NCI-H1048 (cell line): ENCODE measurements around the gene CLCA2.
"Not testable (repeated sequence)": the region's sequence is repeated elsewhere in the genome, so short reads cannot be mapped to it uniquely, and the experiment has no call there.

ENCODE experiments used
- DNase-seq: peaks from one replicate; lab custom pipeline; 2025; lab: John Stamatoyannopoulos, UW

CLCA2 gene

GRCh38 chr1:86472152-86472551, 48.2 kb downstream of the CLCA2 start:
- DNase-seq: no peak

GRCh38 chr1:86472767-86473166, 48.8 kb downstream of the CLCA2 start:
- no peak for DNase-seq

- DNase-seq: no peak
These were observed 53.3 kb downstream of the CLCA2 start for GRCh38 chr1:86477256-86477655.

GRCh38 chr1:86477682-86478081, 53.7 kb downstream of the CLCA2 start:
- DNase-seq: no peak

GRCh38 chr1:86478416-86479156, 54.6 kb downstream of the CLCA2 start:
- no peak for DNase-seq

- DNase-seq: no peak
These were observed 58.0 kb downstream of the CLCA2 start for GRCh38 chr1:86481966-86482365.

GRCh38 chr1:86487131-86487810, 63.3 kb downstream of the CLCA2 start:
- no peak for DNase-seq

- no peak for DNase-seq
These were observed 63.8 kb downstream of the CLCA2 start for GRCh38 chr1:86487811-86488141.

GRCh38 chr1:86489242-86489878, 65.4 kb downstream of the CLCA2 start:
- no peak for DNase-seq

- no peak for DNase-seq
These were observed 67.4 kb downstream of the CLCA2 start for GRCh38 chr1:86491171-86491950.

- no peak for DNase-seq
These were observed 74.3 kb downstream of the CLCA2 start for GRCh38 chr1:86498281-86498680.

- DNase-seq: no peak
These were observed 76.1 kb downstream of the CLCA2 start for GRCh38 chr1:86499987-86500593.

GRCh38 chr1:86500714-86501113, 76.7 kb downstream of the CLCA2 start:
- no peak for DNase-seq

- DNase-seq: not testable (repeated sequence)
These were observed 78.2 kb downstream of the CLCA2 start for GRCh38 chr1:86502125-86502646.

GRCh38 chr1:86502721-86503405, 78.9 kb downstream of the CLCA2 start:
- no peak for DNase-seq

GRCh38 chr1:86503406-86504136, 79.6 kb downstream of the CLCA2 start:
- no peak for DNase-seq

GRCh38 chr1:86504137-86504479, 80.1 kb downstream of the CLCA2 start:
- DNase-seq: no peak

- DNase-seq: no peak
These were observed 81.1 kb downstream of the CLCA2 start for GRCh38 chr1:86504895-86505563.

- no peak for DNase-seq
These were observed 81.6 kb downstream of the CLCA2 start for GRCh38 chr1:86505564-86505902.
